K562 (cell line): ENCODE data around the gene DNAH10. TPM values are rescaled to one million over a fixed set of nuclear protein-coding genes. Genes with fewer than 3 reads are reported as not detected.

Source experiments
- ATAC-seq: fragments of 200-7000 bp; cut with Tn5 transposase; 3 replicates; pipeline ENCODE4 v1.9.1; 2020; ENCODE audit warnings: moderate library complexity
- BruUV-seq: library from RNA; stranded (reverse); fragments of 400-500 nt; replicated peaks from 2 replicates; lab custom pipeline; 2021; lab: Mats Ljungman, UMichigan
- CTCF ChIA-PET: fragments of 300-600 bp; formaldehyde crosslinking; extraction: SDS; loops from one replicate; lab custom pipeline; 2021; ENCODE audit warnings: low intra/inter-chr PET ratio; lab: Yijun Ruan, JAX
- POLR2A ChIA-PET: fragments of 300-600, 350-650 bp; sonication (Branson Sonifier 250); formaldehyde crosslinking; extraction: SDS; loops from one replicate; lab custom pipeline; 2021; ENCODE audit warnings: antibody characterized with exemption, inconsistent platforms; lab: Yijun Ruan, JAX
- DNase-seq, 4 experiments: peaks; one replicate each; pipeline versions ENCODE4 v3.0.0 to v3.0.0-alpha.2; 2011 to 2018; ENCODE audit warnings: low spot score in 3 of 4, mixed read lengths in 3 of 4; ENCODE audit errors: extremely low read depth in 1 of 4
- FAIRE-seq: peaks from 2 replicates; lab custom pipeline; 2011; peaks lifted over from hg19 to GRCh38; lab: Jason Lieb, UNC
- H2AFZ ChIP-seq: 2 replicates; pipeline ENCODE4 v1.6.0; 2011; ENCODE audit warnings: low read depth, low read length, control low read depth, inconsistent platforms
- H3K27ac ChIP-seq: fragments of 200-600 bp; 3 replicates; pipeline ENCODE4 v1.8.0; 2011; ENCODE audit warnings: low read depth, mild to moderate bottlenecking, control low read depth, inconsistent platforms, low read length, moderate library complexity, mixed read lengths; ENCODE audit errors: extremely low read depth
- H3K27me3 ChIP-seq, 2 experiments: fragments of 300-600 bp in 1 of 2; 2 replicates in 1 of 2; 3 replicates in 1 of 2; pipeline versions ENCODE4 v1.6.0 to v1.8.0; 2011; ENCODE audit warnings: inconsistent platforms in 2 of 2, low read length in 2 of 2, mild to moderate bottlenecking in 1 of 2, mixed read lengths in 1 of 2, moderate library complexity in 1 of 2; ENCODE audit not compliant: control insufficient read depth in 2 of 2, insufficient read depth in 2 of 2
- H3K36me3 ChIP-seq: fragments of 300-600 bp; 3 replicates; pipeline ENCODE4 v1.8.0; 2011; ENCODE audit warnings: mild to moderate bottlenecking, low read length, inconsistent platforms; ENCODE audit not compliant: control insufficient read depth, insufficient read depth
- H3K4me1 ChIP-seq, 2 experiments: fragments of 200-600 bp in 1 of 2; replicated peaks in 1 of 2; 2 replicates in 1 of 2; 3 replicates in 1 of 2; pipeline versions ENCODE4 v1.5.1 to v1.8.0; 2011; ENCODE audit warnings: inconsistent platforms in 2 of 2, low read length in 2 of 2, mild to moderate bottlenecking in 1 of 2, mixed read lengths in 1 of 2, moderate library complexity in 1 of 2; ENCODE audit not compliant: control insufficient read depth in 2 of 2, insufficient read depth in 2 of 2
- H3K4me2 ChIP-seq: 2 replicates; pipeline ENCODE4 v1.6.1; 2011; ENCODE audit warnings: low read length, control low read depth, inconsistent platforms, mixed read lengths; ENCODE audit not compliant: insufficient read depth
- H3K4me3 ChIP-seq: fragments of 200-600 bp; sonication (generic), shearing (Covaris generic); 2 replicates; pipeline ENCODE4 v1.5.1; 2016; ENCODE audit warnings: control low read depth, inconsistent platforms
- H3K79me2 ChIP-seq: fragments of 200-600 bp; 3 replicates; pipeline ENCODE4 v1.8.0; 2011; ENCODE audit warnings: low read length, inconsistent platforms; ENCODE audit not compliant: control insufficient read depth, insufficient read depth
- H3K9ac ChIP-seq, 2 experiments: 2 replicates each; pipeline versions ENCODE4 v1.6.0 to v1.6.1; 2011; ENCODE audit warnings: low read depth in 2 of 2, low read length in 2 of 2, control low read depth in 1 of 2, inconsistent platforms in 1 of 2, mild to moderate bottlenecking in 1 of 2, mixed read lengths in 1 of 2; ENCODE audit not compliant: insufficient read depth in 1 of 2
- H3K9me1 ChIP-seq: one replicate; pipeline ENCODE4 v1.6.0; 2011; ENCODE audit warnings: inconsistent platforms, mild to moderate bottlenecking, low read length, moderate library complexity; ENCODE audit not compliant: control insufficient read depth, insufficient read depth
- H3K9me3 ChIP-seq: replicated peaks from 2 replicates; pipeline ENCODE4 v1.5.1; 2011; ENCODE audit warnings: low read depth, low read length, inconsistent platforms; ENCODE audit not compliant: control insufficient read depth, insufficient read depth
- H4K20me1 ChIP-seq: replicated peaks from 2 replicates; pipeline ENCODE4 v1.6.1; 2011; ENCODE audit warnings: low read length, inconsistent platforms, mixed read lengths; ENCODE audit not compliant: control insufficient read depth, insufficient read depth
- CCNT2 ChIP-seq: IDR thresholded peaks from 2 replicates; pipeline ENCODE4 v1.6.1; 2011; ENCODE audit warnings: borderline replicate concordance, low read depth, mild to moderate bottlenecking, moderate library complexity, mixed read lengths, low read length; ENCODE audit not compliant: insufficient read length; ENCODE audit errors: extremely low read depth
- KLF1 ChIP-seq: fragments of 450-650 bp; IDR thresholded peaks from 2 replicates; pipeline ENCODE4 v1.6.1; 2016; ENCODE audit warnings: missing genetic modification characterization, missing compliant biosample characterization
- NRF1 ChIP-seq, 2 experiments: fragments of 450-650 bp; IDR thresholded peaks in 1 of 2; conservative IDR thresholded peaks in 1 of 2; 2 replicates each; pipeline ENCODE4 v1.6.1; 2014; ENCODE audit warnings: mild to moderate bottlenecking in 2 of 2
- ZNF561 ChIP-seq: fragments of 450-650 bp; formaldehyde crosslinking; conservative IDR thresholded peaks from 2 replicates; pipeline ENCODE4 v1.4.0; 2020; ENCODE audit warnings: mild to moderate bottlenecking, moderate library complexity
- WGBS: fragments of 100-300 bp; shearing (Covaris generic); methylation state at CpG from one replicate; pipeline ENCODE4 v1.1.6; 2016; ENCODE audit warnings: low coverage, mixed read lengths; ENCODE audit not compliant: insufficient coverage; ENCODE audit errors: missing lambda C conversion rate; 5-methylcytosine and 5-hydroxymethylcytosine counted together
- in situ Hi-C: fragments of 300-500 bp; cut with MboI; formaldehyde crosslinking; loops from 4 replicates; pipeline ENCODE4 v1.15.0; 2018; ENCODE audit warnings: inconsistent platforms, mixed read lengths
- intact Hi-C: fragments of 100-400 bp; cut with micrococcal nuclease; formaldehyde crosslinking; loops from 2 replicates; pipeline ENCODE4 v1.14.2; 2022
- polyA plus RNA-seq, 8 experiments: library from polyadenylated mRNA; depleted of rRNA in 4 of 8; stranded (reverse) in 5 of 8; unstranded in 3 of 8; fragments of >200 nt; fragmentation: Nextera tagmentation in 2 of 8; fragmentation: Illumina TruSeq in 1 of 8; extraction: Ambion mirVana in 2 of 8; extraction: Trizol in 1 of 8; gene quantifications; 2 replicates each; pipeline versions ENCODE4 v1.2.1 to v1.2.3, GENCODE V29; 2011 to 2014; ENCODE audit warnings: inconsistent platforms in 1 of 8, missing spikeins in 1 of 8
- total RNA-seq, 7 experiments: library from RNA; depleted of rRNA in 6 of 7; stranded (reverse); fragments of >200 nt in 6 of 7; fragmentation: Illumina TruSeq in 2 of 7; extraction: Trizol in 2 of 7; gene quantifications; 2 replicates each; pipeline versions ENCODE4 v1.2.1 to v1.2.3, GENCODE V29; 2011 to 2021; ENCODE audit warnings: low replicate concordance in 1 of 7
- TF ChIP-seq, protein P1 (sequence below): IDR thresholded peaks from 2 replicates; pipeline ENCODE4 v1.6.1; 2016; ENCODE audit warnings: missing genetic modification characterization, missing compliant biosample characterization
- TF ChIP-seq, protein P2 (sequence below): fragments of 450-650 bp; IDR thresholded peaks from 2 replicates; pipeline ENCODE4 v1.6.1; 2016; ENCODE audit warnings: mild to moderate bottlenecking

The DNAH10 gene
- total and polyA plus RNA-seq, 9 of the 15 experiments (the other 6 are each of a cell fraction or from before 2014, with no cell fraction given), result 0.01 to 0.06 (median 0.04) TPM; not detected in 1

DNA sequence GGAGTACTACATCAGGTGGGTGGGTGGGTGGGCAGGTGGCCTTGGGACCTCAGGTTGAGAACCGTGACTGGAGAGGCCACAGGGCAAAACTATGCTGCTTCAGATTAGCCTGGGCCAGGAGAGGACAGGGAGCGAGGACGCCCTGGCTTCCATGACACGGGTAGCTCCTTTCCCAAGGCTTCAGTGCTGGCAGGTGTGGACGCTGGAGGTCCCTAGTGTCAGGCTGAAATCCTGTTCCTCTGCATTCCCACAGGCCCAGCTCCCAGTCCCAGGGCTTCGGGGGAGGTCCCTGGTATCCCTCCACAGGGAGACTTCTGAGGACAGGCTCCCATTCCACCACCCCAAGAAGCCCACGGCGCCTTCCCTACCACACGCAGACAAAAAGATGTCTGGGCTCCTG is 178.9 kb downstream of the DNAH10 start:
- ChIA-PET CTCF (interaction anchor here (0.6 kb wide), 1 partner anchor 353 kb away, joined by 3 read pairs; no protein-coding TSS in a partner anchor), POLR2A (interaction anchor here (0.6 to 0.7 kb wide), 2 partner anchors 20 to 55 kb away, joined by 3 to 4 read pairs; no protein-coding TSS in a partner anchor)
- ATAC-seq (no peak), FAIRE-seq (no peak), DNase-seq (no peak)
- Histone ChIP-seq H3K9me3 (no peaks in the 10 kb centered on the region; the same call in 1 of the 2 replicates), H3K36me3 (no peaks in the 10 kb centered on the region), H3K9me1 (no peaks in the 10 kb centered on the region), H3K4me2 (no peak overlapping the region), H2AFZ (no peak overlapping the region), H3K9ac (no peak overlapping the region), H3K4me1 (peaks cover 0 to 10% of the 10 kb centered on the region in 2 experiments; a peak in 2 of 5 replicates), H3K4me3 (no peak overlapping the region), H3K79me2 (no peaks in the 10 kb centered on the region), H3K27me3 (peaks cover 47 to 79% of the 10 kb centered on the region in 2 experiments; a peak in 4 of 5 replicates), H4K20me1 (peaks cover 4% of the 10 kb centered on the region; the same call in 1 of the 2 replicates), H3K27ac (no peak overlapping the region)
- no TSS peak for BruUV-seq
- 18% methylated on average over 6 of the region's 9 CpGs for WGBS
- TF ChIP-seq, protein P1, sequence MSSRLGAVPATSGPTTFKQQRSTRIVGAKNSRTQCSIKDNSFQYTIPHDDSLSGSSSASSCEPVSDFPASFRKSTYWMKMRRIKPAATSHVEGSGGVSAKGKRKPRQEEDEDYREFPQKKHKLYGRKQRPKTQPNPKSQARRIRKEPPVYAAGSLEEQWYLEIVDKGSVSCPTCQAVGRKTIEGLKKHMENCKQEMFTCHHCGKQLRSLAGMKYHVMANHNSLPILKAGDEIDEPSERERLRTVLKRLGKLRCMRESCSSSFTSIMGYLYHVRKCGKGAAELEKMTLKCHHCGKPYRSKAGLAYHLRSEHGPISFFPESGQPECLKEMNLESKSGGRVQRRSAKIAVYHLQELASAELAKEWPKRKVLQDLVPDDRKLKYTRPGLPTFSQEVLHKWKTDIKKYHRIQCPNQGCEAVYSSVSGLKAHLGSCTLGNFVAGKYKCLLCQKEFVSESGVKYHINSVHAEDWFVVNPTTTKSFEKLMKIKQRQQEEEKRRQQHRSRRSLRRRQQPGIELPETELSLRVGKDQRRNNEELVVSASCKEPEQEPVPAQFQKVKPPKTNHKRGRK, result no peak
- TF ChIP-seq ZNF561 (CRISPR knock-in tag) (no peak), KLF1 (no peak), NRF1 (conservative IDR thresholded peaks at IDR 0.05 in 1 of 2, IDR thresholded peaks at IDR 0.05 in 1 of 2) (no peak), CCNT2 (no peak)
- TF ChIP-seq, protein P2, sequence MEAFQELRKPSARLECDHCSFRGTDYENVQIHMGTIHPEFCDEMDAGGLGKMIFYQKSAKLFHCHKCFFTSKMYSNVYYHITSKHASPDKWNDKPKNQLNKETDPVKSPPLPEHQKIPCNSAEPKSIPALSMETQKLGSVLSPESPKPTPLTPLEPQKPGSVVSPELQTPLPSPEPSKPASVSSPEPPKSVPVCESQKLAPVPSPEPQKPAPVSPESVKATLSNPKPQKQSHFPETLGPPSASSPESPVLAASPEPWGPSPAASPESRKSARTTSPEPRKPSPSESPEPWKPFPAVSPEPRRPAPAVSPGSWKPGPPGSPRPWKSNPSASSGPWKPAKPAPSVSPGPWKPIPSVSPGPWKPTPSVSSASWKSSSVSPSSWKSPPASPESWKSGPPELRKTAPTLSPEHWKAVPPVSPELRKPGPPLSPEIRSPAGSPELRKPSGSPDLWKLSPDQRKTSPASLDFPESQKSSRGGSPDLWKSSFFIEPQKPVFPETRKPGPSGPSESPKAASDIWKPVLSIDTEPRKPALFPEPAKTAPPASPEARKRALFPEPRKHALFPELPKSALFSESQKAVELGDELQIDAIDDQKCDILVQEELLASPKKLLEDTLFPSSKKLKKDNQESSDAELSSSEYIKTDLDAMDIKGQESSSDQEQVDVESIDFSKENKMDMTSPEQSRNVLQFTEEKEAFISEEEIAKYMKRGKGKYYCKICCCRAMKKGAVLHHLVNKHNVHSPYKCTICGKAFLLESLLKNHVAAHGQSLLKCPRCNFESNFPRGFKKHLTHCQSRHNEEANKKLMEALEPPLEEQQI, result no peak
- intact Hi-C loops (no loop called here), in situ Hi-C loops (no loop called here)
